Measurements from ENCODE around the gene SIGLEC15. TPM values are rescaled to one million over a fixed set of nuclear protein-coding genes. Genes with fewer than 3 reads are reported as not detected.

Gene SIGLEC15
- total and polyA plus RNA-seq, 10 of the 15 experiments (the other 5 are each of a cell fraction or from before 2014, with no cell fraction given): 0.09 to 0.45 TPM; not detected in 8

DNA sequence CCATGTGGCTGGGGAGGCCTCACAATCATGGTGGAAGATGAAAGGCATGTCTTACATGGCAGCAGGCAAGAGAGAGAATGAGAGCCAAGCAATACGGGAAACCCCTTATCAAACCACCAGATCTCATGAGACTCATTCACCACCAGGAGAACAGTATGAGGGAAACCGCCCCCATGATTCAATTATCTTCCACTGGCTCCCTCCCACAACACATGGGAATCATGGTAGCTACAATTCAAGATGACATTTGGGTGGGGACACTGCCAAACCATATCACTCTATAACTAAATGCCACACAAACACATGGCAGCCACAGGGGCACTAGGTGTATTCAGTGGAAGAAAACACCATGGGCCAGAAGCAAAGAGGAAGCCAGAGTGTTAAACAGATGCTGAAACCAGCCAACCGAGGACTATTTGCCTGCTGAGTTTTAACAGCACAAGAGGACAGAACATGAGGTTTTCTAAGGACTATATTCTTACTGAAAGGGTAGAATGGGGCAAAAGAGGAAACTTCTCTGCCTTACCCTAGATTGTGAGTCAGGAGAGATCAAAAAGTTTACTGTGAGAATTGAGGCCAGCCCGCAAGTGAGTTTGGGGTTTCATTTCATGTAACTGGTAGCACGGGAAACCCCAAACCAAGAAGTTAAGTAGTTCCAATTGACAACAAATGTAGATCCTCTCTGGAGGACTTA is 49.2 kb downstream of the SIGLEC15 start (continued):
- TF ChIP-seq, protein P1, sequence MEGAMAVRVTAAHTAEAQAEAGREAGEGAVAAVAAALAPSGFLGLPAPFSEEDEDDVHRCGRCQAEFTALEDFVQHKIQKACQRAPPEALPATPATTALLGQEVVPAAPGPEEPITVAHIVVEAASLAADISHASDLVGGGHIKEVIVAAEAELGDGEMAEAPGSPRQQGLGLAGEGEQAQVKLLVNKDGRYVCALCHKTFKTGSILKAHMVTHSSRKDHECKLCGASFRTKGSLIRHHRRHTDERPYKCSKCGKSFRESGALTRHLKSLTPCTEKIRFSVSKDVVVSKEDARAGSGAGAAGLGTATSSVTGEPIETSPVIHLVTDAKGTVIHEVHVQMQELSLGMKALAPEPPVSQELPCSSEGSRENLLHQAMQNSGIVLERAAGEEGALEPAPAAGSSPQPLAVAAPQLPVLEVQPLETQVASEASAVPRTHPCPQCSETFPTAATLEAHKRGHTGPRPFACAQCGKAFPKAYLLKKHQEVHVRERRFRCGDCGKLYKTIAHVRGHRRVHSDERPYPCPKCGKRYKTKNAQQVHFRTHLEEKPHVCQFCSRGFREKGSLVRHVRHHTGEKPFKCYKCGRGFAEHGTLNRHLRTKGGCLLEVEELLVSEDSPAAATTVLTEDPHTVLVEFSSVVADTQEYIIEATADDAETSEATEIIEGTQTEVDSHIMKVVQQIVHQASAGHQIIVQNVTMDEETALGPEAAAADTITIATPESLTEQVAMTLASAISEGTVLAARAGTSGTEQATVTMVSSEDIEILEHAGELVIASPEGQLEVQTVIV (IDR thresholded peaks at IDR 0.05; ENCODE audit: borderline replicate concordance, partially characterized antibody): no peak
- TF ChIP-seq PAX5 (IDR thresholded peaks at IDR 0.05; ENCODE audit: borderline replicate concordance, low read depth, low read length): peak; percentile 95
- TF ChIP-seq FOS (IDR thresholded peaks at IDR 0.05; ENCODE audit: borderline replicate concordance, extremely low read depth, insufficient read length): no peak
- TF ChIP-seq, protein P2, sequence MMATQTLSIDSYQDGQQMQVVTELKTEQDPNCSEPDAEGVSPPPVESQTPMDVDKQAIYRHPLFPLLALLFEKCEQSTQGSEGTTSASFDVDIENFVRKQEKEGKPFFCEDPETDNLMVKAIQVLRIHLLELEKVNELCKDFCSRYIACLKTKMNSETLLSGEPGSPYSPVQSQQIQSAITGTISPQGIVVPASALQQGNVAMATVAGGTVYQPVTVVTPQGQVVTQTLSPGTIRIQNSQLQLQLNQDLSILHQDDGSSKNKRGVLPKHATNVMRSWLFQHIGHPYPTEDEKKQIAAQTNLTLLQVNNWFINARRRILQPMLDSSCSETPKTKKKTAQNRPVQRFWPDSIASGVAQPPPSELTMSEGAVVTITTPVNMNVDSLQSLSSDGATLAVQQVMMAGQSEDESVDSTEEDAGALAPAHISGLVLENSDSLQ (IDR thresholded peaks at IDR 0.05): no peak
- no peak for TF ChIP-seq NRF1 (conservative IDR thresholded peaks at IDR 0.05; ENCODE audit: low read depth, low read length)
- TF ChIP-seq CHD2 (IDR thresholded peaks at IDR 0.05; ENCODE audit: borderline replicate concordance, low read depth, low read length): no peak
- no peak for TF ChIP-seq SREBF2 (IDR thresholded peaks at IDR 0.05; ENCODE audit: low read length)
- TF ChIP-seq USF2 (IDR thresholded peaks at IDR 0.05; ENCODE audit: borderline replicate concordance, low read depth, low read length): no peak
- TF ChIP-seq POLR2A (IDR thresholded peaks at IDR 0.05; ENCODE audit: low read depth, low read length): no peak
- TF ChIP-seq, protein P3, sequence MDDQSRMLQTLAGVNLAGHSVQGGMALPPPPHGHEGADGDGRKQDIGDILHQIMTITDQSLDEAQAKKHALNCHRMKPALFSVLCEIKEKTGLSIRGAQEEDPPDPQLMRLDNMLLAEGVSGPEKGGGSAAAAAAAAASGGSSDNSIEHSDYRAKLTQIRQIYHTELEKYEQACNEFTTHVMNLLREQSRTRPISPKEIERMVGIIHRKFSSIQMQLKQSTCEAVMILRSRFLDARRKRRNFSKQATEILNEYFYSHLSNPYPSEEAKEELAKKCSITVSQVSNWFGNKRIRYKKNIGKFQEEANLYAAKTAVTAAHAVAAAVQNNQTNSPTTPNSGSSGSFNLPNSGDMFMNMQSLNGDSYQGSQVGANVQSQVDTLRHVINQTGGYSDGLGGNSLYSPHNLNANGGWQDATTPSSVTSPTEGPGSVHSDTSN (IDR thresholded peaks at IDR 0.05; ENCODE audit: insufficient replicate concordance, low read depth, low read length): no peak
- TF ChIP-seq CBFB (IDR thresholded peaks at IDR 0.05; ENCODE audit: low read depth): peak; percentile 16; the same call in 1 of the 2 replicates
- TF ChIP-seq MYB (IDR thresholded peaks at IDR 0.05; ENCODE audit: borderline replicate concordance, low read depth, low read length): no peak
- 0 out of 2 replicates have a peak, but pooled peaks have one; percentile 13 for TF ChIP-seq TBL1XR1 (IDR thresholded peaks at IDR 0.05; ENCODE audit: low read depth, low read length)
- TF ChIP-seq NR2F1 (conservative IDR thresholded peaks at IDR 0.05): 0 out of 2 replicates have a peak, but pooled peaks have one; percentile 48
- TF ChIP-seq HDAC2 (IDR thresholded peaks at IDR 0.05): no peak
- TF ChIP-seq ZNF217 (IDR thresholded peaks at IDR 0.05): 0 out of 2 replicates have a peak, but pooled peaks have one; percentile 19
- TF ChIP-seq, protein P4, sequence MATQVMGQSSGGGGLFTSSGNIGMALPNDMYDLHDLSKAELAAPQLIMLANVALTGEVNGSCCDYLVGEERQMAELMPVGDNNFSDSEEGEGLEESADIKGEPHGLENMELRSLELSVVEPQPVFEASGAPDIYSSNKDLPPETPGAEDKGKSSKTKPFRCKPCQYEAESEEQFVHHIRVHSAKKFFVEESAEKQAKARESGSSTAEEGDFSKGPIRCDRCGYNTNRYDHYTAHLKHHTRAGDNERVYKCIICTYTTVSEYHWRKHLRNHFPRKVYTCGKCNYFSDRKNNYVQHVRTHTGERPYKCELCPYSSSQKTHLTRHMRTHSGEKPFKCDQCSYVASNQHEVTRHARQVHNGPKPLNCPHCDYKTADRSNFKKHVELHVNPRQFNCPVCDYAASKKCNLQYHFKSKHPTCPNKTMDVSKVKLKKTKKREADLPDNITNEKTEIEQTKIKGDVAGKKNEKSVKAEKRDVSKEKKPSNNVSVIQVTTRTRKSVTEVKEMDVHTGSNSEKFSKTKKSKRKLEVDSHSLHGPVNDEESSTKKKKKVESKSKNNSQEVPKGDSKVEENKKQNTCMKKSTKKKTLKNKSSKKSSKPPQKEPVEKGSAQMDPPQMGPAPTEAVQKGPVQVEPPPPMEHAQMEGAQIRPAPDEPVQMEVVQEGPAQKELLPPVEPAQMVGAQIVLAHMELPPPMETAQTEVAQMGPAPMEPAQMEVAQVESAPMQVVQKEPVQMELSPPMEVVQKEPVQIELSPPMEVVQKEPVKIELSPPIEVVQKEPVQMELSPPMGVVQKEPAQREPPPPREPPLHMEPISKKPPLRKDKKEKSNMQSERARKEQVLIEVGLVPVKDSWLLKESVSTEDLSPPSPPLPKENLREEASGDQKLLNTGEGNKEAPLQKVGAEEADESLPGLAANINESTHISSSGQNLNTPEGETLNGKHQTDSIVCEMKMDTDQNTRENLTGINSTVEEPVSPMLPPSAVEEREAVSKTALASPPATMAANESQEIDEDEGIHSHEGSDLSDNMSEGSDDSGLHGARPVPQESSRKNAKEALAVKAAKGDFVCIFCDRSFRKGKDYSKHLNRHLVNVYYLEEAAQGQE (IDR thresholded peaks at IDR 0.05; ENCODE audit: low read depth, low read length): no peak
- no peak for TF ChIP-seq STAT3 (IDR thresholded peaks at IDR 0.05; ENCODE audit: low read depth, low read length)
- TF ChIP-seq SMAD1 (IDR thresholded peaks at IDR 0.05; ENCODE audit: low read depth, partially characterized antibody): peak; percentile 33
- no peak for TF ChIP-seq BMI1 (IDR thresholded peaks at IDR 0.05; ENCODE audit: borderline replicate concordance)
- TF ChIP-seq ZNF274 (IDR thresholded peaks at IDR 0.05; ENCODE audit: insufficient read depth, insufficient read length): no peak
- TF ChIP-seq NFYA (IDR thresholded peaks at IDR 0.05; ENCODE audit: borderline replicate concordance, low read depth, low read length): no peak

Data from GM12878 (cell line).